HG02759 (cell line): ENCODE measurements around the gene ZBTB43.
"Not testable (repeated sequence)": the region's sequence is repeated elsewhere in the genome, so short reads cannot be mapped to it uniquely, and the experiment has no call there.

Experiments
- ATAC-seq: cut with Tn5 transposase; IDR thresholded peaks from one replicate; pipeline ENCODE4 v1.9.1; 2021; ENCODE audit warnings: mild to moderate bottlenecking, moderate library complexity; ENCODE audit not compliant: unreplicated experiment

Gene ZBTB43

DNA sequence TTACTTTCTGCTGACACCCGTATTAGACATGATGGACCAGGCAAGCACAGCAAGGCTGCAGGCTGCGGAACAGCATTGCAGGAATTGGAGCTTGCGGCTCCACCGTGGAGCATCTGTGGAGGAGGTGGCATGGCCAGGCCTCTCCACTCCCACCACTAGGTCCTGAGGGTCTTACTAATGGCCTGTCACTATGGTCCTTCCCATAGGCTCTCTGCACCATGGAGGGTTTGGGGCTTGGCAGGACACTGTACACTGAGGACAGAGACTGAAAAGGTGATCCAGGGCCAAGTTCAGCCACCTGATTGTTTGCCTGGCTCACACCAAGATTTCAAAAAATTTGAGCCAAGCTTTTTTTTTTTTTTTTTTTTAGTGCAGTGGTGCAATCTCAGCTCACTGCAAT, 14.3 kb upstream of the ZBTB43 start:
- ATAC-seq = no peak

GRCh38 chr9:126791406-126792230, 13.2 kb upstream of the ZBTB43 start:
- no peak for ATAC-seq

GRCh38 chr9:126793686-126794417, 11.0 kb upstream of the ZBTB43 start:
- ATAC-seq = no peak

GRCh38 chr9:126794441-126794840, 10.4 kb upstream of the ZBTB43 start:
- ATAC-seq = no peak

- no peak for ATAC-seq
Observed at GRCh38 chr9:126796758-126797157, 8.1 kb upstream of the ZBTB43 start.

DNA sequence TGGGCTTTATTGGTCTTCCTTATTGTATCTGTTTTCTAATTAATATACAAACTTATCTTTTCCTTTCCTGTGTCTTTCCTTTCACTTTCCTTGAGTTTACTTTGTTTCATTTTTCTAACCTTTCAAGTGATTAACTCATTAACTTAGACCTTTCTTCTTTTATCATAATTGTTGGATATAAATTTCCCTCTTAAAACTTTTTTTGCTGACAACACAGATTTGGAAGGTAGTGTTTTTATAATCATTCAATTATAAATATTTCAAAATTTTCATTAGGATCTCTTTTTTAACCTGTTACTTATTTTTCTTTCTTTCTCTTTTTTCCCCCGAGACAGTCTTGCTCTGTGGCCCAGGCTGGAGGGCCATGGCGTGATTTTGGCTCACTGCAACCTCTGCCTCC, 6.9 kb upstream of the ZBTB43 start:
- no peak for ATAC-seq

GRCh38 chr9:126799034-126799433, 5.8 kb upstream of the ZBTB43 start:
- ATAC-seq = no peak

- no peak for ATAC-seq
Observed at GRCh38 chr9:126802318-126803059, 2.4 kb upstream of the ZBTB43 start.

DNA sequence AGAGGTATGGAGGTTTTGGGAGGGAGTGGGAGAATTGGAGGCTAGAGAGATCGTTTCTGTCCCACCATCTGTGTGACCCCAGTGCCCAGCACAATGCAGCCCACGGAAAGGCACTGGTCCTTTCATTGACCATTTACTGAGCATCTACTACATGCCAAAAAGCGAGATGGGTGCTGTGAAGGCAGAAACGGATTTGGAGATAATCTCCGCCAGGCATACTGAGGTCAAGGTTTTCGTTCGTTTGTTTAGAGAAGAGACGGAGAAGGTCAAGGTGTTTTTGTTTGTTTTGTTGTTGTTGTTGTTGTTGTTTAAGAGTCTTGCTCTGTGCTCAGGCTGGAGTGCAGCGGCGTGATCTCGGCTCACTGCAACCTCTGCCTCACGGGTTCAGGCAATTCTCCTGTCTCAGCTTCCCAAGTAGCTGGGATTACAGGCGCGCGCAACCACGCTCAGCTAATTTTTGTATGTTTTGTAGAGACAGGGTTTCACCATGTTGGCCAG, 593 bp upstream of the ZBTB43 start:
- no peak for ATAC-seq

DNA sequence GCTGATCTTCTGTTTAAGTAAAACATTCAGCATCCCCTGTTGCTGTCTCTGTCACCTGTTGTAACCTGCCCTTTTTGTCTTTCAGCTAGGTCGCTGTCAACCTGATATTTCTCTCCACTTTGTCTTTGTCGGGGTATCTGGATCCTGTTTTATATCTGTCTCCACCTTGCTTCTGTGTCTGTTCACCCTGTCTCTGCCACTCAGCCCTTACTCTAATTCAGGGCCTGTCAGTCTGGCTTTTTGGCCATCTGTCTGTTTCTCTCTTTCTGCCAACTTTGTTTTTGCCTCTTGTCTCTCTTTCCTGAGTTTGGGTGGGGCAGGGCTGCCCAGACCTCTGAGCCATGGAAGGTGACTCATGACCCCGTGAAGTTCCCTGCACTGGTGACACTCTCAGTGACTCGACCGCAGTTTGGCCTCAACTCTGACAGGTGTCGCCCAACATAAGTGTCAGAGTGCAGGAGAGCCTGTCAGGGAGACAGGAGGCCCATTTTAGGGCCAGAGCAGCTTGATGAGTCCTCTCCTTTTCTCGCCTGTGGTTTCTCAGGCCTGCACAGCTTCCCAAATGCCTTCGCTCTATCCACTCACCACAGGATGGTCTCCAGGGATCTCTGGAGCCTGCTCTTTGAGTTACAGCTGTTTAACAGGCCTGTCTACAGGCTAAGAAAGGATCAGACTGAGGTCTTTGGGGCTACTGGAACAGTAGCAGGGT, 868 bp downstream of the ZBTB43 start:
- peak; percentile 69 for ATAC-seq

DNA sequence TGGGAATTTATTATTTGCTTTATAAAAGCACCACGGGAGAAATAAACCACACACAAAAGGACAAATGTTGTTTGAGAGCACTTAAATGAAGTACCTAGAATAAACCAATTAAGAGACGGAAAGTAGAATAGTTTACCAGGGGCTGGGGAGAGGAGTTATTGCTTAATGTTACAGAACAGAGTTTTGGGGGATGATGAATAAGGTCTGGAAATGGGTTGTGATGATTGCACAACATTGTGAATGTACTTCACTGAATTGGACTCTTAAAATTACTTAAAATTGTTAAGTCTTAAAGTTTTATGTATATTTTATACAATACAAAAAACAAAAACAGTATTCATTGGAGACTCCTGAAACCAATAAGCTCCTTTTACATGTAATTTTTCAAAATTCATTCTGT, 1.5 kb downstream of the ZBTB43 start:
- ATAC-seq = no peak

DNA sequence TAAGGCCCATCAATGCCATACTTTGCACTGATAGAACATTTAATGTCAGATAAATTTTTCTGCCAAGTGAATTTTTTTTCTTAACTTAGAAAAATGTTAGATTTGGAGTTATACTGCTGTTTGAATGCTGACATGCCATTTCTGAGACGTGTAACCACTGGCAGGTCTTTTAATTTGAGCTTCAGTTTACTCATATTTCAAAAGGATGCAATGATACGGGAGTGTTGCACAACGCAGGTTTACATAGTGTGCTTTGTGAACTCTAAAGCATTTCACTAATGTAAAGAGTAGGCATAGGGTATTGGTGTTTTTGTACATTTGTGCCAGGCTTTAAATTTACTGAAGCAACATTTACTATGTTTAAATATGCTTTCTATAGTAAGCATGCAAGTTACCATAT, 4.2 kb downstream of the ZBTB43 start:
- ATAC-seq = no peak

- not testable (repeated sequence) for ATAC-seq
Observed at GRCh38 chr9:126810221-126810620, 5.4 kb downstream of the ZBTB43 start.

GRCh38 chr9:126813072-126813471, 8.2 kb downstream of the ZBTB43 start:
- no peak for ATAC-seq

DNA sequence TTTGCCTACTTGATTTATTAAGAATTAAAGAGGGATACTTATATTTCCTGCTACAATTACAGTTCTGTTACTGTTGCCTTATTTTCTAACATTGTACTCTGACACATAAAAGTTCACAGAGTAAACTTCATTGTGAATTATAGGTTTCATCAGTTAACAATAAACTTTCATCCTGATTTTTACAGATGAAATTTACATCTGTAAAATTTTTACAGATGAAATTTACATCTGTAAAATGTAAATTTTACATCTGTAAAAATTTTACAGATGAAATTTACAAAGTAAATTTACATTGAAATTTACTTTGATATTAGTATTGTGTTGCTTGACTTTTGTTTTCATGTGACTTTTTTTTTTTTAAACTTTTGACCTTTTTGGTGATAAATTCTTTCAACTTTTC, 9.3 kb downstream of the ZBTB43 start:
- ATAC-seq = no peak

- not testable (repeated sequence) for ATAC-seq
Observed at GRCh38 chr9:126817615-126818014, 12.8 kb downstream of the ZBTB43 start.

DNA sequence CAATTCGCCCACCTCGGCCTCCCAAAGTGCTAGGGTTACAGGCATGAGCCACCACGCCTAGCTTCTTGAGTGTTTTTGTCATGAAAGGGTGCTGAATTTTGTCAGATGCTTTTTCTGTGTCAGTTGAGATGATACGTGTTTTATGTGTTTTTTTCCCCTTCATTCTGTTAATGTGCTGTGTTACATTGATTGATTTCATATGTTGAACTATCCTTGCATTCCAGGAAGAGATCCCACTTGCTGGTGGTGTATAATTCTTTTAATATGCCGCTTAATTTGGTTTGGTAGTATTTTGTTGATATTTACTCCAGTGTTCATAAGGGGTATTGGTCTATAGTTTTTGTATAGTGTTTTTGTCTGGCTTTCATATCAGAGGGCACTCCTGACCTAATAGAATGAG, 13.6 kb downstream of the ZBTB43 start:
- no peak for ATAC-seq

DNA sequence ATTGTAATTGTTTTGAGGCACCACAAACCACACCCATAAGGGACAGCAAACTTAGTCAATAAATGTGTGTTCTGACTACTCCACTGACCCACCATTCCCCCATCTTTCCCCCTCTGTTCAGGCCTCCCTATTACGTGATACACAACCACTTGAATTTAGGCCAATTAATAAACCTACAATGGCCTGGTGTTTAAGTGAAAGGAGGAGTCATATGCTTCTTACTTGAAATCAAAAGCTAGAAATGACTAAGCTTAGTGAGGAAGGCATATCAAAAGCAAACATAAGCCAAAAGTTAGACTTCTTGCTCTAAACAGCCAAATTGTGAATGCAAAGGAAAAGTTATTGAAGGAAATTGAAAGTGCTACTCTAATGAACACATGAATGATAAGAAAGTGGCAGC, 14.6 kb downstream of the ZBTB43 start:
- no peak for ATAC-seq

GRCh38 chr9:126822278-126822677, 17.4 kb downstream of the ZBTB43 start:
- ATAC-seq = no peak

GRCh38 chr9:126822873-126823272, 18.0 kb downstream of the ZBTB43 start:
- ATAC-seq = no peak

- ATAC-seq = not testable (repeated sequence)
Observed at GRCh38 chr9:126824052-126824451, 19.2 kb downstream of the ZBTB43 start.
